GM21515 (cell line): Measurements from ENCODE around the gene ZNF280A.

ENCODE experiments used
- ATAC-seq: cut with Tn5 transposase; IDR thresholded peaks from one replicate; pipeline ENCODE4 v1.9.1; 2021; ENCODE audit not compliant: unreplicated experiment

Gene ZNF280A, protein sequence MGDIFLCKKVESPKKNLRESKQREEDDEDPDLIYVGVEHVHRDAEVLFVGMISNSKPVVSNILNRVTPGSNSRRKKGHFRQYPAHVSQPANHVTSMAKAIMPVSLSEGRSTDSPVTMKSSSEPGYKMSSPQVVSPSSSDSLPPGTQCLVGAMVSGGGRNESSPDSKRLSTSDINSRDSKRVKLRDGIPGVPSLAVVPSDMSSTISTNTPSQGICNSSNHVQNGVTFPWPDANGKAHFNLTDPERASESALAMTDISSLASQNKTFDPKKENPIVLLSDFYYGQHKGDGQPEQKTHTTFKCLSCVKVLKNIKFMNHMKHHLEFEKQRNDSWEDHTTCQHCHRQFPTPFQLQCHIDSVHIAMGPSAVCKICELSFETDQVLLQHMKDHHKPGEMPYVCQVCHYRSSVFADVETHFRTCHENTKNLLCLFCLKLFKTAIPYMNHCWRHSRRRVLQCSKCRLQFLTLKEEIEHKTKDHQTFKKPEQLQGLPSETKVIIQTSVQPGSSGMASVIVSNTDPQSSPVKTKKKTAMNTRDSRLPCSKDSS

DNA sequence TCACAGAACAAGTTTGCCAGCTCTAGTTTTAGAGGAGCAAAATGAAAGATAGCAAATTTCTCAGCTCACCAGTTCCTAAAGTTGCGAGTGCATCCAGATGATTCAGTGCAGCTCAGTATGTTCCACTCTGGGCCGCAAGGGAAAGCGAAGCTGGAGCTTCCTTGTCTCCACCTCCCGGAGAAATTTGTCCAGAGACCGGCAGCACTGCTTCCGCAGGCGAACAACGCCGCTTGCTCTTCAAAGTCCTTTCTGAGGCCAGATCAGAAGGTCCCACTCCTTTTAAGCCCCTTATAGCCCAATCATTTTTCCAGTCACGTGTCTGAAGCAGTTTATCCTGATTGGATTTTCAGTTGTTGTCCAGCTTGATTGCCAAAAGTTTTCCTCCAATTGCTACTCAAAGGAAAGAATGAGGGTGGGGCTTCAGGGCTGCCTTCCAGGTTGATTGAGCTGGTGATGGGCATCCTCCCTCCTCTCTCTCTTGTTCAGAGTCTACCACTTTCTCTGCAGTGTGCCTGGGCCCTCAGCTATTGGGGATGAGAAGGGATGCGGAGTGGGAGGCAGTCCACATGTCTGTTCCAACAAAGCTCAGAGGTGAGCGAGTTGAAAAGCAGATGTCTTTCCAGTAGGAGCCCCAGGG is at the start of gene ZNF280A:
ZNF280A (minus strand) TSS at position 251 of the 637 bp plus-strand sequence. CDS start 4,640 bp downstream, outside the sequence.
- ATAC-seq = no peak

DNA sequence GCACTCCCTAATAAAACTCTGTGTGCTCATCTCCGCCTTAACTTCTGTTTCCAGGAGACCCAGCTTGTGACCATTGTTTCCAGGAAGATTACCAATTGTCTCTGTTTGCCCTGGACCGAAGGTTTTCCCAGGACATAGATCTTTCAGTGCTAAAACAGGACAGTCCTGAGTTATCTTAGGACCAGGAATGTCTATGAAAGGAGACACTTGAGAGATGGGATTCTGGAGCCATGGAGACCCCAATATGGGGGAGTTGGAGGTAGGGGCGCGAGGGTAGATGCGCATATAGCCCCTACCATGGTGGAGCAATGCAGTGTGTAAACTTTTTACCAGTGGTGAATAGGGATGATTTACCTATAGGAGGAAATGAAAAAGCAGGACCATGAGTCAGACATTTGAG is 49.1 kb upstream of the ZNF280A start:
- no peak for ATAC-seq

DNA sequence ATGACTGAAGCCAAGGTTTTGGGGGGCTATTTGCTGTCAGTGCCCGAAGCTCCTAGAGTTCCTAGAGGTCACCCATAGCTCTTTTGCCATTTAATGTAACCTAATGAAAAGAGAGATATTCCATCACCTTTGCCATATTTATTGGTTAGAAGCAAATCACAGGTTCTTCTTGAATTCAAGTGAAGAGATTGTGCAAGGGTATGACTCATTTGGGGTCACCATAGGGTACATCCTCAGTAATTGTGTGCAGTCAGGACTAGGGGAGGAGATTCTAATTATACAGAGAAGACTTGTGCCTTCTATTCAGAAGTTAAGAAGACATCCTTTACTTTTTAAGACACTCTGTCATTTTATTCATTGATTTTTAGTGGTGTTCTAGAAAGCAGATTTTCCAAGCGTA is 45.9 kb upstream of the ZNF280A start:
- no peak for ATAC-seq

DNA sequence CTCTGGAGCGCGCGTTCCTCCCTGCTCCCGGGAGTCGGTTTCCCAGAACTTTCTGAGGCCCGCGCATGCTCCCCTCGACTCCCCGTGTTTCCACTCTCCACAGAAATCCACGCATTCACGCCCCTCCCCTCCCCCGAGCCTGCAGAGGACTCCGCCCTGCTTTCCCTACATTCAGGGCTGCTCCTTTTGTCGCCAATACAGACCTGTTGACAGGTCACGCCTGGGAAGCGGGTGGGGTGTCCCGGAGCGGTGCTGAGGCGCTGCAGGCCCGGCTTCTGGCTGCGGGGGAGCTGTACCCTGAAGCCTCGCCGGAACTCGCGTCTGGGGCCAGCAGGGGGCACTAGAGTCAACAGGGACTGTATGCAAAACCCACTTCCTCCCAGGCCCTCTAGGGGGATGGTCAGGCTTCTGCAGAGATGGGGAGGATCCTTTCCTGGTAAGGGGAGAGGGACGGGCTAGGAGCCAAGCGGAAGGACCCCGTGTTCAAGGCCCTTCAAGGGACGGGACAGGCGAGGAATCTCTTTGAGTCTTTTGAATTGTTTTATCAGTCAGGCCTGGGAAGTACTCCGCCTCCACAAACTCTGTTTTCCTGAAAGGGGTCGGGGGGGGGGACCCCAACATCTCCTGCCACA is 39.0 kb upstream of the ZNF280A start, which contains the start of gene PRAME:
PRAME (minus strand) TSS at position 294 of the 632 bp plus-strand sequence. CDS start 2,433 bp downstream, outside the sequence.
- no peak for ATAC-seq

DNA sequence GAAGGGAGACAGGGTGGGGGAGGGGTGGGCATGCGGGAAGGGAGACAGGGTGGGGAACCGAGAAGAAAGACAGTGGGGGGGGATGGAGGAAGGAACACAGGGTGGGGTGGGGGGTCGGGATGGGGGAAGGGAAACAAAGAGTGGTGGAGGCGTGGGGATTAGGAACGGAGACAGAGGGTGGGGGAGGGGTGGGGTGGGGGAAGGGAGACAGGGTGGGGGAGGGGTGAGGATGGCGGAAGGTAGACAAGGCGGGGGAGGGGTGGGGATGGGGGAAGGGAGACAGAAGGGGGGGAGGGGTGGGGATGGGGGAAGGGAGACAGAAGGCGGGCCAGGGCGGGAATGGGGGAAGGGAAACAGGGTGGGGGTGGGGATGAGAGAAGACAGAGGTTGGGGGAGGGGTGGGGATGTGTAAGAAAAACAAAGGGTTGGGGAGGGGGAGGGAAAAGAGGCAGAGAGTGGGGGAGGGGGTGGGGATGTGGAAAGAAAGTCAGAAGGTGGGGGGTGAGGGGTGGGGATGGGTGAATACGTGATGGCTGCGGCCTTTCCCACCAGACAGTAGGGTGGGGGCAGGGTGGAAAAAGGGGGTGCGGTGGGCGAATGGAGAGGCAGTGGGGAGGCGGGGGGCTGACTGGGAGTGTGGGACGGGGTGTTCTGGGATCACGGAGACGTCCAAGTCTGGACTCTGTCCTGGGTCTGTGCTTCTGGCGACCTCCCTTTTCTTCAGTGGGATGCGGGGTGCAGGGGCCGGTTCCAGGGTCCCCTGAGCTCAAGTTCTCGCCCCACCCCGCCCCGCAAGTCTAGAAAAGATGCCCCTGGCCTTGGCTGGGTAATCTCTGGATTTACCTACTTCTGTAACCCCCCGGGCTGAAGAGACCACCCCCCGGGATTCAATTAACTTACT is 38.3 kb upstream of the ZNF280A start:
- ATAC-seq = no peak

DNA sequence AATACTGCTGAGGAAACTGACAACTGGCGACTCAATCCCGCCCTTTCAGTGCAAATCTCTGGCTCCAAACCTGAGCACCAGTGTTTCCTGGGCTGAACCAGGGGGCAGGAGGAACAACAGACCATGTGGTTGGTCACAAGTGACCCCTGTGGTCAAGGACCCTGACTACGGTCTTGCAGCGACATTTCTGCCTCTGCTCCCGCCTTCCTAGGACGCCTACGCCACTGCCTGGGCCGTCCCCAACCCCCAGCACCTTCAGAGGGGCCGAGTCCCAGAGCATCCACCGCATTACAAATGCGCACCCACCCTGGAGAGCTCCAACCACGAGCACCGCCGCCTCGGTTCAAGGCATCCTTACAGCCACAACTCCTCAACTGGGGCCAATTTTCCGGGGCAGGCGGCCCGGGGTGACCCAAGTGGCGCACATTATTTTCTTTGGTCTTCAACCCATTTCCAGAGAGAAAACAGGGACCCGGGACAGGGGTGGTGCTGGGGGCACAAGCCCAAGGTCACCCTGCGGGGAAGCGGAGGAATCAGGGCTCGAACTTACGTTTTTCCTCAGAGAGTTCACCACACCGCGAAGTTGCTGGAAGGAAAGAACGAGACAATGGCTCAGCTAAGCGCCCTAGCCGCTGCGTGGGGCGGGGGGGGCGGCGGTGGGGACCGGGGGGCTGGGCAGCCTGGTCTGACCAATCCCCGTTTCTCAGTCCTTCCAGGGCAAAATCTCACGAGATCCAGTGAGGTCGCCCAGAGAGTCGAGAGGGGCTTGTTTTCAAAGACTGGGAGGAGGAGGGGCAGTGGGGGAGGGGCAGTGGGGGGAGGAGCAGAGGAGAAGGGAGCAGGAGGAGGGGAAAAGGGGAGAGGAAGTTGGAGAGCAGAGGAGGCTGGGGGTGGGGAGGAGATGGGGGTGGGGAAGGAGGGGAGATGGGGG is 37.2 kb upstream of the ZNF280A start:
- ATAC-seq = no peak

DNA sequence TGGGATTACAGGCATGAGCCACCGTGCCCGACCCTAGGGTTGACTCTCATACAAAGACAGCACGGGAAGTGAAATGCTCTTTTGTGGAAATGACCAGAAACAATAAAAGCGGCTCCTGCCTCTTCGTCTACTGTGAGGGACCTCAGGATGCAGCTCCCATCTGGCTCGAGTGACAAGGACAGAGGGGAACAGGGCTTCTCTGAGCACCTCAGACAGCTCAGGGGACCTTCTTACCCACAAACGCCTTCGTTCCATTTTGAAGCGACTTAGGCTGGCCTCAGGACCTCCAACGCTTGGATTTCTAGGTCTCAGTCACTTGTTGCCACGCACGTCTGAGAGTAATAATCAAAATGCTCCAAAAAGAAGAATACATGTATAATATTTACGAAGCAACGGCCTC is 36.5 kb upstream of the ZNF280A start:
- no peak for ATAC-seq

DNA sequence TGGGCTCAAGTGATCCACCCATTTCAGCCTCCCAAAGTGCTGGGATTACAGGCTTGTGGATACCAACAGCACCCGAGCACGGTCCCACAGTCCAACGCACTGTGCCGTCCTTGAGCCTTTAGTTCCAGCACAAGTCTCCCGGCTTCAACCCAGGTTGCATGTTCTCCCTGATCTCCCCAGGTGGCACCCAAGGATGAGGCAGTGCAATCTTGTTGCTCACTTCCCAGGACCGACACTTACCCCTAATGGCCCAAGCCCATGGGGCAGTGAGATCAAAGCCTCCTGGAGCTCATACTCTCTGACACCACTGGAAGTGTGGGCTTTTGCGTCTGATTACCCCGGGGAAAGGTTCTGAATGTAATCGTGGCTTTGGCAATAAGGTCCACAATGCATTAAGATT is 35.5 kb upstream of the ZNF280A start:
- no peak for ATAC-seq

- no peak for ATAC-seq
These were observed 34.7 kb upstream of the ZNF280A start for GRCh38 chr22:22554587-22555284.

DNA sequence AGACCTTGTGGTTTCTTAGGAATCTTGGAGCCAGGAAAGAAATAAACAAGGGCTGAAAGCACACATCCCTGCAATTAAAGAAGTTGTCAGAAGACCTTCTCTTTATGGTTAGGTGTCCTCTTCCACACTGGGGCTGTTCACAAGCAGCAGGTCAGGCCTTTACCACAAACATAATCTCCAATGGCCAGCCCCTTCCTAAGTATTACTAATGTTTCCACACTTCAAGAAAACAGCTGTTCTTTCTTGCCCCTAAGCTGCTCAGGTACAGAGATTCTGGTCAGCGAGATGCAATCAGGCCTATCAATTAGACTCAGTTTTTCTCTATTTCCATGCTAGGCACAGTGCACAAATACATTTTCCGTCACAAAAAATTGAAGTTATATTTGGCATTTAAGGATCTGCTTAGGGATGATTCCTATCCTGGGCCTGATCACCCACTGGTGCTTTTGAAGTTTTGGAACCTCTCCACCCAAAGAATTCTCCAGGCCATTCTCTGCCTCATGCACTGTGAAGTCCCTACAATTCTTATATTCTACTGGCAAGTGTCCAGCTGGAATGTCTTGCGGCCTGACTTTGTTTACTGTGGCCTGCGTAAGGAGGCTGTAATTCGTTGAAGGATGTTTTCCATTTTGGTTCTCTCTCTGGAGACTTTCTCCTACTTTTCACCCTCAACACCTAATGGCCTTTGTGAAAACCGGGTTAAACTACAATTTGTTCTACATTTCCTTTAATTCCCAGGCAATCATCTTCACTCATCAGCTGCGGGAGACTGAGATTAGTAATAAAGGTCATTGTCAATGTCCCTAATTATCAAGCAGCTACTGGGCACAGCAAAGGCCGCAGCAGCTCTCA is 33.9 kb upstream of the ZNF280A start:
- no peak for ATAC-seq

GRCh38 chr22:22553141-22553540 is 33.1 kb upstream of the ZNF280A start:
- ATAC-seq = no peak

DNA sequence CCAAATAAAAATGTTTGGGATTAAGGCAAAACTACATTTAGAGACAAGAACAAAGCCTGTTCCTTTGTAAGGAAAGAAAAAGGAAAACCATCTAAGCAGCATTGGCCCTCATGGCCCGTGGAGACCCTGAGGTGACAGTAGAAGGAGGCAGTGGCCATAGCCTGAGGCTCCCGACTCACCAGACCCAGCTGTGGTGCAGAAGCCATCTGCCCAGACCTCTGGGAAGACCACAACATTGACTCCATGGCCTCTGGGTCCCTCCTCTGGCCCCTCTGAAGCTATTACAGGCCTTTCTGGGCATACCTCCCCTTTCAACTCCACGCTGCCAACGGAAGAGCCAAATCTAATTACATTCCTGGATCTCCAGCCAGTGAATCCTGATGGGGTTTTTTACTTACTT is 32.6 kb upstream of the ZNF280A start:
- no peak for ATAC-seq

- no peak for ATAC-seq
These were observed 30.8 kb upstream of the ZNF280A start for GRCh38 chr22:22550789-22551434.

GRCh38 chr22:22548910-22549309 is 28.8 kb upstream of the ZNF280A start:
- ATAC-seq = no peak

DNA sequence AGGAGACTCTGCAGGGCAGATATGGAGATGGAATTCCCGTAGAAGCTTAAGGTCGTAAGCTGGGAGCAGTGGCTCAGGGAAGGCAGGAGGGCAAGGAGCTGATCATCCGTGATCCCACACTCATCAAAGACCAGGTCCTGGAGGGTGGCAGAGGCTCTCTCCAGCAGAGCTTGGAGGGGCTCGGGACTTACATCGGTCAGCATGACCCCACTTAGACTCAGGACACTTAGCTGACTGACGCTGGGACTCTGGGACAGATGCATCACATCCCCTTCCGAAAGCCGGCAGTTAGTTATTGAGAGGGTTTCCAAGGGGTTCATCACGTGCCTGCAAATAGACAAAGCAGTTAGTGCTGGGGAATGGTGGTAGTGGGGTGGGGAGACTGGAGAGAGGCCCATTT is 28.2 kb upstream of the ZNF280A start:
- ATAC-seq = no peak

DNA sequence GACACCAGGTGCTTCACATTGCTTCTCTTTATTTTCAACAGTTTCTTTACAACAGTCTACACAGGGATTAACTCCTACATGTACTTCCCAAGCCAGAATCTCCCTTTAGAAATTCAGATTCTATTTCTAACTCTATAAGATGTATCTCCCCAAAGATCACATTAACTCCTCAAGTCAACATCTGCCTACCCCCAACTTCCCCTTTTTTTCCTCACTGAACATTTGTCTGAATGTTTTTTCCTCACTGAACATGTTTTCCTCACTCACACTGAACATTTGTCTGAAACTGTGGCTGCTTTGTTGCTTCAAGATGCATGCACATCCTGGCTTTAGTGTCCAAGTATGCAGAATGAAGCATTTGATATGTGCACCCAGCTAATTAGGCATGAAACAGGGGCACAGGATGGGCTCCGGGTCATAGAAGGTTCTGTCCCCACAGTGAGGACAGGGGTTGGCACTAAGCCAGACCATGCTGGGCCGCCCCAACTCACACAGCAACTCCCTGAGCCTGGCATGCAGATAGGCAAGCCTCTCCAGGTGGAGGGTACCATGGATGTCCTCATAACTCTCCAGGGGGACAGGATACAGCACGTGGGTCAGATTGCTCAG is 27.7 kb upstream of the ZNF280A start:
- ATAC-seq = no peak

- ATAC-seq = no peak
These were observed 27.2 kb upstream of the ZNF280A start for GRCh38 chr22:22547226-22547625.
